RWPE1 (cell line): ENCODE data around the gene RPL23.

Experiments used
- CTCF ChIA-PET: fragments of 350-600 bp; sonication (Branson Sonifier 250); formaldehyde crosslinking; extraction: SDS; loops from one replicate; lab custom pipeline; 2021; lab: Yijun Ruan, JAX
- POLR2A ChIA-PET: fragments of 400-600 bp; formaldehyde crosslinking; extraction: SDS; loops from one replicate; lab custom pipeline; 2020; ENCODE audit warnings: antibody characterized with exemption; ENCODE audit not compliant: low non-redundant PET; lab: Yijun Ruan, JAX
- DNase-seq: peaks from one replicate; pipeline ENCODE4 v3.0.0; 2012; ENCODE audit warnings: low spot score
- H3K27ac ChIP-seq: fragments of 450-650 bp; 2 replicates; pipeline ENCODE4 v1.5.1; 2017
- CTCF ChIP-seq: fragments of 450-650 bp; conservative IDR thresholded peaks from 2 replicates; pipeline ENCODE4 v1.5.1; 2017; ENCODE audit warnings: low read depth, mild to moderate bottlenecking

RPL23 gene

GRCh38 chr17:38848557-38848891 is 5.0 kb downstream of the RPL23 start:
- H3K27ac ChIP-seq, result peak overlapping the region; percentile 49
- CTCF ChIA-PET, result no interaction called here
- no peak for TF ChIP-seq CTCF

GRCh38 chr17:38844261-38844757 is 9.2 kb downstream of the RPL23 start:
- ChIA-PET CTCF (no interaction called here), POLR2A (interaction anchor here (0.7 kb wide), 1 partner anchor 31 kb away, joined by 9 read pairs; no protein-coding TSS in a partner anchor)
- H3K27ac ChIP-seq, result peak overlapping the region; percentile 56
- DNase-seq, result no peak
- no peak for TF ChIP-seq CTCF

More at GRCh38 chr17:38848557-38848891, 5.0 kb downstream of the RPL23 start:
- POLR2A ChIA-PET, result interaction anchor here (0.5 to 0.6 kb wide), 3 partner anchors 21 to 235 kb away, joined by 3 to 5 read pairs (median 3); partner anchors contain the start of gene LASP1
- DNase-seq, result no peak

- ChIA-PET CTCF (no interaction called here), POLR2A (interaction anchor here (0.9 to 1.1 kb wide), 2 partner anchors 56 to 75 kb away, joined by 3 to 7 read pairs; no protein-coding TSS in a partner anchor)
- H3K27ac ChIP-seq, result peak overlapping the region; percentile 91
- no peak for TF ChIP-seq CTCF
- no peak for DNase-seq
Measured at GRCh38 chr17:38825762-38826247, 27.7 kb downstream of the RPL23 start.

- ChIA-PET POLR2A (interaction anchor here (0.9 to 1.1 kb wide), 2 partner anchors 57 to 76 kb away, joined by 3 to 7 read pairs; no protein-coding TSS in a partner anchor), CTCF (no interaction called here)
- H3K27ac ChIP-seq, result peak within 1 kb of the TSS; percentile 91
- peak; percentile 89 for DNase-seq
- no peak for TF ChIP-seq CTCF
Measured at GRCh38 chr17:38824899-38825761, 28.4 kb downstream of the RPL23 start, which contains the start of gene CWC25. CWC25 (minus strand) TSS chr17:38825321; CDS start chr17:38825183, 138 bp downstream.

- CTCF ChIA-PET, result interaction anchor here (0.7 to 0.8 kb wide), 2 partner anchors 69 to 345 kb away, joined by 3 to 8 read pairs; no protein-coding TSS in a partner anchor
- no peak for TF ChIP-seq CTCF
- no peak overlapping the region for H3K27ac ChIP-seq
- peak; percentile 45 for DNase-seq
- POLR2A ChIA-PET, result no interaction called here
Measured at GRCh38 chr17:38815576-38816193, 37.8 kb downstream of the RPL23 start.

GRCh38 chr17:38809828-38810227 is 43.7 kb downstream of the RPL23 start:
- ChIA-PET CTCF (interaction anchor here (0.5 to 0.6 kb wide), 2 partner anchors 8 to 87 kb away, joined by 4 to 6 read pairs; no protein-coding TSS in a partner anchor), POLR2A (no interaction called here)
- TF ChIP-seq CTCF, result no peak
- H3K27ac ChIP-seq, result no peak overlapping the region
- no peak for DNase-seq
